SU-DHL-6 (cell line): Measurements from ENCODE around the gene SUGCT.
"Not testable (repeated sequence)": the region's sequence is repeated elsewhere in the genome, so short reads cannot be mapped to it uniquely, and the experiment has no call there.

Source experiments
- EZH2phosphoT487 ChIP-seq: fragments of 200-600 bp; sonication (generic), shearing (Covaris generic); conservative IDR thresholded peaks from 2 replicates; pipeline ENCODE4 v1.6.1; 2018; ENCODE audit warnings: mild to moderate bottlenecking, antibody characterized with exemption, low read length, moderate library complexity, mixed read lengths
- TF ChIP-seq, protein P1 (sequence below): fragments of 200-600 bp; sonication (generic); IDR thresholded peaks from one replicate; pipeline ENCODE4 v1.5.1; 2017; ENCODE audit warnings: antibody characterized with exemption, mild to moderate bottlenecking, low read length, moderate library complexity; ENCODE audit not compliant: insufficient read depth, poor library complexity, severe bottlenecking

DNA sequence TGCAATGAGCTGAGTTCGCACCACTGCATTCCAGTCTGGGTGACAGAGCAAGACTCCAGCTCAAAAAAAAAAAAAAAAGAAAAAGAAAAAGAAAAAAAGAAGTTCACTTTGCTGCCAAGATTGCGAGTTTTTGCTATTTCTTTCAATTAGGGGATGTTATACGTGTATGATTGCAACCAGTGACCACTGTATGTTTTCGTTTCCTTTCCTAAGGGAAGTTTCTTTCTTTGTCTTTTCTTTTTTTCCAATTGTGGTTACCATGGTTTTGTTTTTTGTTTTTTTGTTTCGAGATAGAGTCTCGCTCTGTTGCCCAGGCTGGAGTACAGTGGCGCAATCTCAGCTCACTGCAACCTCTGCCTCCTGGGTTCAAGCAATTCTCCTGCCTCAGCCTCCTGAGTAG is 16.6 kb upstream of the SUGCT start:
- TF ChIP-seq, protein P1, sequence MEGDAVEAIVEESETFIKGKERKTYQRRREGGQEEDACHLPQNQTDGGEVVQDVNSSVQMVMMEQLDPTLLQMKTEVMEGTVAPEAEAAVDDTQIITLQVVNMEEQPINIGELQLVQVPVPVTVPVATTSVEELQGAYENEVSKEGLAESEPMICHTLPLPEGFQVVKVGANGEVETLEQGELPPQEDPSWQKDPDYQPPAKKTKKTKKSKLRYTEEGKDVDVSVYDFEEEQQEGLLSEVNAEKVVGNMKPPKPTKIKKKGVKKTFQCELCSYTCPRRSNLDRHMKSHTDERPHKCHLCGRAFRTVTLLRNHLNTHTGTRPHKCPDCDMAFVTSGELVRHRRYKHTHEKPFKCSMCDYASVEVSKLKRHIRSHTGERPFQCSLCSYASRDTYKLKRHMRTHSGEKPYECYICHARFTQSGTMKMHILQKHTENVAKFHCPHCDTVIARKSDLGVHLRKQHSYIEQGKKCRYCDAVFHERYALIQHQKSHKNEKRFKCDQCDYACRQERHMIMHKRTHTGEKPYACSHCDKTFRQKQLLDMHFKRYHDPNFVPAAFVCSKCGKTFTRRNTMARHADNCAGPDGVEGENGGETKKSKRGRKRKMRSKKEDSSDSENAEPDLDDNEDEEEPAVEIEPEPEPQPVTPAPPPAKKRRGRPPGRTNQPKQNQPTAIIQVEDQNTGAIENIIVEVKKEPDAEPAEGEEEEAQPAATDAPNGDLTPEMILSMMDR = not testable (repeated sequence)
- TF ChIP-seq EZH2phosphoT487 = not testable (repeated sequence)
